Fibroblast of skin of left biceps (primary cell): ENCODE measurements around the gene CBFB.
"Not testable (repeated sequence)": the region's sequence is repeated elsewhere in the genome, so short reads cannot be mapped to it uniquely, and the experiment has no call there.

Experiments
- DNase-seq, 2 experiments: peaks; one replicate each; pipeline ENCODE4 v3.0.0-alpha.2; 2013; ENCODE audit warnings: low read depth in 2 of 2

Gene CBFB

GRCh38 chr16:67093098-67093726 lies 64.3 kb downstream of the CBFB start:
- DNase-seq, result no peak

- no peak for DNase-seq
Measured at GRCh38 chr16:67098599-67098998, 69.7 kb downstream of the CBFB start.

GRCh38 chr16:67100569-67101310 lies 71.8 kb downstream of the CBFB start:
- DNase-seq, result no peak

- peak; percentile 74 to 80 for DNase-seq
Measured at GRCh38 chr16:67101311-67102082, 72.5 kb downstream of the CBFB start.

GRCh38 chr16:67104061-67104460 lies 75.1 kb downstream of the CBFB start:
- no peak for DNase-seq

GRCh38 chr16:67104845-67105244 lies 75.9 kb downstream of the CBFB start:
- no peak for DNase-seq

- DNase-seq, result no peak
Measured at GRCh38 chr16:67105246-67105645, 76.3 kb downstream of the CBFB start.

GRCh38 chr16:67105881-67106280 lies 76.9 kb downstream of the CBFB start:
- DNase-seq, result no peak

- no peak for DNase-seq
Measured at GRCh38 chr16:67108489-67108888, 79.5 kb downstream of the CBFB start.

- no peak for DNase-seq
Measured at GRCh38 chr16:67108931-67109406, 80.0 kb downstream of the CBFB start.

GRCh38 chr16:67109407-67110135 lies 80.6 kb downstream of the CBFB start, which contains the start of gene PHAF1:
Gene PHAF1, plus strand, starts transcription at chr16:67109941. Its CDS starts 235 bp downstream, at chr16:67110176.
- peak; percentile 68 to 70 for DNase-seq

GRCh38 chr16:67111951-67112444 lies 83.0 kb downstream of the CBFB start:
- no peak for DNase-seq

GRCh38 chr16:67112591-67113399 lies 83.8 kb downstream of the CBFB start:
- no peak for DNase-seq

GRCh38 chr16:67114793-67115192 lies 85.8 kb downstream of the CBFB start:
- DNase-seq, result no peak

- peak in 1 of 2 experiments; percentile 26 for DNase-seq
Measured at GRCh38 chr16:67115639-67116038, 86.7 kb downstream of the CBFB start.

- DNase-seq, result no peak
Measured at GRCh38 chr16:67116388-67117311, 87.7 kb downstream of the CBFB start.

- no peak for DNase-seq
Measured at GRCh38 chr16:67117716-67118115, 88.8 kb downstream of the CBFB start.

- DNase-seq, result no peak
Measured at GRCh38 chr16:67120025-67120424, 91.1 kb downstream of the CBFB start.

- not testable (repeated sequence) for DNase-seq
Measured at GRCh38 chr16:67122799-67123198, 93.8 kb downstream of the CBFB start.

- DNase-seq, result no peak
Measured at GRCh38 chr16:67128417-67128816, 99.5 kb downstream of the CBFB start.
